22Rv1 (cell line): ENCODE results near the gene SLC26A3.

Source experiments
- H3K27ac ChIP-seq: fragments of 450-650 bp; 2 replicates; pipeline ENCODE4 v1.5.1; 2017
- CTCF ChIP-seq: fragments of 450-650 bp; IDR thresholded peaks from 2 replicates; pipeline ENCODE4 v1.5.1; 2017; ENCODE audit warnings: mild to moderate bottlenecking
- ZFX ChIP-seq: fragments of 450-650 bp; IDR thresholded peaks from 2 replicates; pipeline ENCODE4 v1.6.1; 2017; ENCODE audit warnings: antibody characterized with exemption, borderline replicate concordance

Gene SLC26A3

GRCh38 chr7:107742678-107743566 is 60.1 kb downstream of the SLC26A3 start:
- TF ChIP-seq CTCF = no peak
- no peak for TF ChIP-seq ZFX
- H3K27ac ChIP-seq = peak overlapping the region; percentile 95

GRCh38 chr7:107728276-107728675 is 74.7 kb downstream of the SLC26A3 start:
- no peak overlapping the region for H3K27ac ChIP-seq
- TF ChIP-seq CTCF (no peak), ZFX (no peak)

GRCh38 chr7:107726356-107727130 is 76.5 kb downstream of the SLC26A3 start:
- TF ChIP-seq CTCF = no peak
- TF ChIP-seq ZFX = no peak
- no peak overlapping the region for H3K27ac ChIP-seq

- TF ChIP-seq CTCF (peak; percentile 92), ZFX (no peak)
- H3K27ac ChIP-seq = no peak overlapping the region
Measured at GRCh38 chr7:107725138-107725740, 77.8 kb downstream of the SLC26A3 start.

- TF ChIP-seq CTCF = no peak
- H3K27ac ChIP-seq = no peak overlapping the region
Measured at GRCh38 chr7:107723255-107723654, 79.8 kb downstream of the SLC26A3 start.

- TF ChIP-seq CTCF = no peak
- no peak for TF ChIP-seq ZFX
- H3K27ac ChIP-seq = no peak overlapping the region
Measured at GRCh38 chr7:107721286-107721685, 81.7 kb downstream of the SLC26A3 start.
